ENCODE results near the gene DTHD1.

GRCh38 chr4:36353998-36354397 lies 72.6 kb downstream of the DTHD1 start:
- TF ChIP-seq POLR2A (IDR thresholded peaks at IDR 0.05) (no peak), CTCF (IDR thresholded peaks at IDR 0.05) (no peak), EP300 (IDR thresholded peaks at IDR 0.05; ENCODE audit: low read depth) (no peak), POLR2AphosphoS5 (IDR thresholded peaks at IDR 0.05) (no peak)
